HG03378 (cell line): ENCODE data around the gene RNF223.

ENCODE experiments used
- ATAC-seq: cut with Tn5 transposase; IDR thresholded peaks from one replicate; pipeline ENCODE4 v1.9.1; 2021; ENCODE audit warnings: mild to moderate bottlenecking, moderate library complexity; ENCODE audit not compliant: unreplicated experiment

The RNF223 gene

DNA sequence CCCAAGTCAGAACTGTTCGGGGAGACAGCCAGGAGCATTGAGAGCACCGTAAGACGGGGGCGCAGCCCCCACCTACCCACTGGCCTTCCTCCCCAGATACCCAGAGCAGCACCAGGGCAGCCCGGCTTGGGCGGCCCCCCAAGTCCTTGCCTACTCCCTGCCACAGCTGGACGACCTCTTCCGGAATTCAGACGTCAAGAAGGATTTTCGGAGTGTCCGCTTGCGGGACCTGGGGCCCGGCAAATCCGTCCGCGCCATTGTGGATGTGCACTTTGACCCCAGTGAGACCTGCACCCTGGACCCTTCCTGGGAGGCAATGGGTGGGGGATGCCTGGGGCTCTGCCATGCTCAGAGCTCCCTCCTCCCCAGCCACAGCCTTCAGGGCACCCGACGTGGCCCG, 26.7 kb downstream of the RNF223 start:
- ATAC-seq: no peak

DNA sequence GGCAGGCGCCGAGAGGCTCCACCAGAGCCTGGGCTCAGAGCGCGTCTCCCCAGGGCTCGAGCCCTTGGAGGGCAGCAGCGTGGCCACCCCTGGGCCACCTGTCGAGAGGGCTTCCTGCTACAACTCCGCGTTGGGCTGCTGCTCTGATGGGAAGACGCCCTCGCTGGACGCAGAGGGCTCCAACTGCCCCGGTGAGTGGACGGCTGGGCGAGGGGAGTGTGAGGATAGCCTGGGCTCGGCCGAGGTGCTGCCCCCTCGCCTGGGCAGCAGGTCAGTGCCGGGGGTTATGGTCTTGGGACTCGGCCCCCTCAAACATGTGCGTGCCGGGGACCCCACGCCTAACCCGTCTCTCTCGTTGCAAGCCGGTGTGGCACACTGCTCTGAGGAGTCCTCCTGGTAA, 27.3 kb downstream of the RNF223 start:
- ATAC-seq: no peak

DNA sequence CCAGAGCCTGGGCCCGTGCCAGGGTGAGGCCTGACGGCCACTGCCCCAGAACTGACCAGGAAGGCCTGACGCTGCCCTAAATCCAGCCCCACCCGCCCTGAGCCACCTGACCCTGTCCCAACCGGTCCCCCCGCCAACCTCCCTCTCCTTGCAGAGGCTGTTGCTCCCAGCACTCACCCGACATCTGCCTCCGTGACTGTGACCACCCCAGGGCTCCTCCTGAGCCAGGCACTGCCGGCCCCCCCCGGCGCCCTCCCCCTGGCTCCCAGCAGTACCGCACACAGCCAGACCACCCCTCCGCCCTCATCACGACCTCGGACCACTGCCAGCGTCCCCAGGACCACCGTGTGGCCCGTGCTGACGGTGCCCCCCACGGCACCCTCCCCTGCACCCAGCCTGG, 27.9 kb downstream of the RNF223 start:
- no peak for ATAC-seq

DNA sequence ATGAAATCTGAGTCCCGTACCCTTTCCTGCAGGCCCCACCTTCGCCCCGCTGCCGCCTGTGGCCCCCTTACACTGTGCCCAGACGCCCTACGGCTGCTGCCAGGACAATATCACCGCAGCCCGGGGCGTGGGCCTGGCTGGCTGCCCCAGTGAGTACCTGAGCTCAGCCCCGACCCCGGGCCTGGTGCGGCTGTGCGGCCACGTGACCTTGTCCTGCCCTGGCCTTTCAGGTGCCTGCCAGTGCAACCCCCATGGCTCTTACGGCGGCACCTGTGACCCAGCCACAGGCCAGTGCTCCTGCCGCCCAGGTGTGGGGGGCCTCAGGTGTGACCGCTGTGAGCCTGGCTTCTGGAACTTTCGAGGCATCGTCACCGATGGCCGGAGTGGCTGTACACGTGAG, 29.0 kb downstream of the RNF223 start:
- no peak for ATAC-seq

DNA sequence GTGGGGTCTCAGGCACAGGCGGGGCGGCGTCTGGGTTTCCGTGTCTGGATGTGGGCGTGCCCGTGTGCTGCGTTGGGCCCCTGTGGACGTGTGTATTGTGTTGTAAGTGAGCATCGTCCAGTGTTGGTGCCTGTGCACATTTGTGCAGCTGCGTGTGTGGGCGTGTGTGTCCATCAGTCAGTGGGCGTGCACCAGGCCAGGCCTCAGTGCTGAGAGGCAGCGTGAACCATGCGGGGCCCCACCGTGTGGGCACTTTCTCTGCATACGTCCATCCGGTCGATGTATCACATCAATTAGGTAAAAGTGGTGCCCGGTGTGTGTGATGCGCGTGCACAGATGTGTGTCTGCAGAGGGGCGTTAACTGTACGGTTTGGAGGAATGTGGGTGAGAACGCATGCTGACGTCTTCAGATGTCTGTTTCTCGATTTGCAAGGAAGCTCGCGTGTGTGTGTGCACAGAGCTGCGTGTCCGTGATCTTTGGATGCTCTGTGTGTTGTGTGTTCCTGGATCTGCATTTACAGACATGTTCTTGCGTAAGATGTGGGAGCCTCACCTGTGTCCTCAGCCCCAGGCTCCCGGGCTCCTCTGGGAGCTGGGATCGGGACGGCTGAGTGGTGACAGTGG, 29.5 kb downstream of the RNF223 start:
- no peak for ATAC-seq

DNA sequence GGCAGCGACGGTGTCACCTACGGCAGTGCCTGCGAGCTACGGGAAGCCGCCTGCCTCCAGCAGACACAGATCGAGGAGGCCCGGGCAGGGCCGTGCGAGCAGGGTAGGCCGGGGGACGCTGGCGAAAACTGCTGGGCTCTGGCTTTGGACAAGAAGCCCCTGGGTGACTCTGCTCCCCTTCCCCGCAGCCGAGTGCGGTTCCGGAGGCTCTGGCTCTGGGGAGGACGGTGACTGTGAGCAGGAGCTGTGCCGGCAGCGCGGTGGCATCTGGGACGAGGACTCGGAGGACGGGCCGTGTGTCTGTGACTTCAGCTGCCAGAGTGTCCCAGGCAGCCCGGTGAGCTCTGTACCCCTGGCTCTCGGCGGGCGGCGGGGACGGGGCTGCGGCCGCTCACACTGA, 30.2 kb downstream of the RNF223 start:
- no peak for ATAC-seq

DNA sequence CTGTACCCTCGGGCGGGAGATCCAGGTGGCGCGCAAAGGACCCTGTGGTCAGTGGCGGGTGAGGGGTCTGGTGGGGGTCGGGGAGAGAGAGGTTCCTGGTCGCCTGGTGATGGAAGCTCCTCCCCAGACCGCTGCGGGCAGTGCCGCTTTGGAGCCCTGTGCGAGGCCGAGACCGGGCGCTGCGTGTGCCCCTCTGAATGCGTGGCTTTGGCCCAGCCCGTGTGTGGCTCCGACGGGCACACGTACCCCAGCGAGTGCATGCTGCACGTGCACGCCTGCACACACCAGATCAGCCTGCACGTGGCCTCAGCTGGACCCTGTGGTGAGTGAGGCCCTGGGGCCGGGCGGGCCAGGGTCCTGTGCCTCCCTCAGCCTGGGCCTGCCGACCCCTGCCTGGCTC, 30.7 kb downstream of the RNF223 start:
- no peak for ATAC-seq

DNA sequence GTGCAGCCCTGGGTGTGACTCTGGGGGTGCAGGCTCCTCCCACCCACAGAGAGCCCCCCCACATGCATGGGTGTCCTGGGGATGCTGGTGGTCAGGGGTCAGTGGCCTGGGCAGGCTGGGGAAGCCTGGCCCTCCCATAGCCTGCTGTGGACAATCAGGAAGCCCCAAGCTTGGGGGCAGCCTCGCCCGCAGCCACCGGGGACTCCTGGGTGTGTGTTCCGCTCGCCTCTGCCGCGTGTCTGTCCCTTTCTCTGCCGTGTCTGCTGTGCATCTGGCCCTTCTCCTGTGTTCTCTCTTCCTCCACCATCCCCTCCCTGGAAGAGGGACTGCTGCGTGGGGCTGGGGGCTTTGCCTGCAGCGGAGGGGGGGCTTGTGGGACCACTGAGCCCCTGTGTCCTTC, 31.3 kb downstream of the RNF223 start:
- ATAC-seq: no peak

DNA sequence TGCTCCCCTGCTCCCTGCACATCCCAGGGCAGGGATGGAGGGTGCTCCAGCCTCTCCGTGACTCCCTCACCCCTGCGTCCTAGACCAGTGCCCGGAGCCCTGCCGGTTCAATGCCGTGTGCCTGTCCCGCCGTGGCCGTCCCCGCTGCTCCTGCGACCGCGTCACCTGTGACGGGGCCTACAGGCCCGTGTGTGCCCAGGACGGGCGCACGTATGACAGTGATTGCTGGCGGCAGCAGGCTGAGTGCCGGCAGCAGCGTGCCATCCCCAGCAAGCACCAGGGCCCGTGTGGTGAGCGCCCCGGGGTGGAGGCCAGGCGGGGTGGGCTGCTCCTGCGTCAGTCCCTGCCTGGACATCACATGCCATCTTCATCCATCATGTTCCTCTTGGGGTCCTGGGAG, 32.2 kb downstream of the RNF223 start:
- no peak for ATAC-seq

DNA sequence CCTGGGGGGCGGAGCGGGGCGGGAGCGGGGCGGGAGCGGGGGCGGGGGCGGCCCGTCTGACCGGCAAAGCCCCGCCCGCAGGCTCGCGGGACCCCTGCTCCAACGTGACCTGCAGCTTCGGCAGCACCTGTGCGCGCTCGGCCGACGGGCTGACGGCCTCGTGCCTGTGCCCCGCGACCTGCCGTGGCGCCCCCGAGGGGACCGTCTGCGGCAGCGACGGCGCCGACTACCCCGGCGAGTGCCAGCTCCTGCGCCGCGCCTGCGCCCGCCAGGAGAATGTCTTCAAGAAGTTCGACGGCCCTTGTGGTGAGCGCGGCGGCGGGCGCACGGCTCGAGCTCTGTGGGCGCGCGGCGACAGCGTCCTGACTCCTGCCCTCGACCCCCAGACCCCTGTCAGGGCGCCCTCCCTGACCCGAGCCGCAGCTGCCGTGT, 33.0 kb downstream of the RNF223 start:
- no peak for ATAC-seq

DNA sequence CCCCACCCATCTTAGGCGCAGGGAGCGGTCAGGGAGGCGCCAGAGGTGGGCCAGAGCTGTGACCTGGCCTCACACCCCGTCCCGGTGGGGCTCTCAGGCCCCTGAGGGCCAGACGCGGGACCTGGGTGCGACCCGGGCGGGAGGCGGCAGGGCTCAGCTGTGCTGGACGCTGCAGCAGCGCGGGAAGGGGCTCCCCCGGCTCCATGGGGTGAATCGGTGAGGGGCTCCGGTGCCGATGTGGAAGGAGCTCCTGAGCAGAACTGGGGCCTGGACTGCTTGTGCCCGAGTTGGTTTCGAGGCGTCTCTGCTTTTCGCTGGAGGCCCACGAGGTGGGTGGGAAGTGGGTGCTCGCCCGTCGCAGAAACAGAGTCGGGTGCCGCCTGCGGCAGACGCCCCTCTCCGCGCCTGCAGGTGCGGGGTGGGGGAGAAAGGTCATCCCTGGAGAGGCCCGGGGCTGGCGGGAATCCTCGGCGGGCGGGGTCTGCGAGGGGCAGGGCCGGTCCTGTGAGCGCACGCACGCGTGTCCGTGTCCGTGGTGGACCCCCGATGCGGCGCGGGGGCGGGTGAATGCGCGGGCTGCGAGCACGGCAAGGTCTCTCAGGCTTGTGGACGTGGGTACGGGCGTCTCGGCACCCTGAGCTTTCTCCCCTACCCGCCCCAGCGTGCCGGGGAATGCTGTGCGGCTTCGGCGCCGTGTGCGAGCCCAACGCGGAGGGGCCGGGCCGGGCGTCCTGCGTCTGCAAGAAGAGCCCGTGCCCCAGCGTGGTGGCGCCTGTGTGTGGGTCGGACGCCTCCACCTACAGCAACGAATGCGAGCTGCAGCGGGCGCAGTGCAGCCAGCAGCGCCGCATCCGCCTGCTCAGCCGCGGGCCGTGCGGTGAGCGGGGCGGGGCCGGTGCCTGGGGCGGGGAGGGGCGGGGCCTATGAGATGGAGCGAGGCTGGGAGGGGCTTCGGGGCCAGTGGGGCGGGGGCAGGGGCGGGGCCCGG, 33.8 kb downstream of the RNF223 start:
- ATAC-seq: no peak

DNA sequence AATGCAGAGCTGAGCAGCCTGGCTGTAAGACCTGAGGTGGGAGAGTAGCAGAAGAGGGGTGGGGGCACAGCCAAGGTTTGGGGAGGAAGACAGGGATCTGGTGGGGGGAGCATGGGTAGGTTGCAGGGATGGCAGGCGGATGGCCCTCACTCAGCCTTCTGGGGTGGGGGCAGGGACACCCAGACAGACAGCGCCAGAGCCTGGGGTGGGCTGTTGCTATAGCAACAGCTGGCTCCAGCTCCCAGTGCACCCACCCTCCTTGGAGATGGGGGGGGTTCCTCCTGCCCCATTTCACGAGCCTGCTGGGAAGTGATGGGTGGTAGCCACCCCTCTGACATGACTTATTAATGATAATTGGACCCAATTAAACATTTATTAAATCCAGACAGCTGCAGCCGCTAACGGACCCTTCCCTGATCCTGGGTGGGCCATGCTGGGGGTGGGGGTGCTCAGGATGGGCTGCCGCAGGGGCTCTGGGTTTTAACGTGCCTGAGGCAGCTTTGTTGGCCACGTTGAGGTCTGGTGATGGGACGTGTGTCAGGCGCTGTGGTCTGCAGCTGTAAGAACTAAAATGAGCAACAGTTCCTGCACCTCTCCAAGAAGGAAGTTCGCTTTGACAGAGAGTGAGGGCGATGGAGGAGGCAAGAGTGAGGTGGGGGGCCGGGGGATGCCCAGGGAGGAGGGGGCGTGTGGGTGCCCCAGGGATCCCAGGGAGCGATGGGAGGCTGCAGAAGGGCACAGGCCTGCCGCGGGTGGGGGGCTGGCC, 34.8 kb downstream of the RNF223 start:
- no peak for ATAC-seq

DNA sequence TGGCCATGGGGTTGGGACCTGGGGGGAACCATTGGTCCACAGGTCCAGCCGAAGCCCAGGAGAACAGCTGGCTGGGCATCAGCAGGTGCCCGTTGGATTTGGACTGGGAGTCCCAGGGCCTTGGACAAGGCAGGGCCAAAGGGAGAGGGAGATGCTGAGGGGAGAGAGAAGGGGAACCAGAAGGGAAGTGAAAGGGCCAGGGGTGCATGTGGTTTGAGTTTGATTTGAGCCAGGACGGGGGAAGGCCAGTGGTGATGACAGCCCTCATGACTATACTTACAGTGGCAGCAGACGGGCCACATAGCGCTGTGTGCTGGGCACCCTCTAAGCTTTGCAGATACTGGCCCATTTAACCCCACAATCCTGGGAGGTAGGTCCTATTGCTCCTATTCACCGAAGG, 35.4 kb downstream of the RNF223 start:
- no peak for ATAC-seq

DNA sequence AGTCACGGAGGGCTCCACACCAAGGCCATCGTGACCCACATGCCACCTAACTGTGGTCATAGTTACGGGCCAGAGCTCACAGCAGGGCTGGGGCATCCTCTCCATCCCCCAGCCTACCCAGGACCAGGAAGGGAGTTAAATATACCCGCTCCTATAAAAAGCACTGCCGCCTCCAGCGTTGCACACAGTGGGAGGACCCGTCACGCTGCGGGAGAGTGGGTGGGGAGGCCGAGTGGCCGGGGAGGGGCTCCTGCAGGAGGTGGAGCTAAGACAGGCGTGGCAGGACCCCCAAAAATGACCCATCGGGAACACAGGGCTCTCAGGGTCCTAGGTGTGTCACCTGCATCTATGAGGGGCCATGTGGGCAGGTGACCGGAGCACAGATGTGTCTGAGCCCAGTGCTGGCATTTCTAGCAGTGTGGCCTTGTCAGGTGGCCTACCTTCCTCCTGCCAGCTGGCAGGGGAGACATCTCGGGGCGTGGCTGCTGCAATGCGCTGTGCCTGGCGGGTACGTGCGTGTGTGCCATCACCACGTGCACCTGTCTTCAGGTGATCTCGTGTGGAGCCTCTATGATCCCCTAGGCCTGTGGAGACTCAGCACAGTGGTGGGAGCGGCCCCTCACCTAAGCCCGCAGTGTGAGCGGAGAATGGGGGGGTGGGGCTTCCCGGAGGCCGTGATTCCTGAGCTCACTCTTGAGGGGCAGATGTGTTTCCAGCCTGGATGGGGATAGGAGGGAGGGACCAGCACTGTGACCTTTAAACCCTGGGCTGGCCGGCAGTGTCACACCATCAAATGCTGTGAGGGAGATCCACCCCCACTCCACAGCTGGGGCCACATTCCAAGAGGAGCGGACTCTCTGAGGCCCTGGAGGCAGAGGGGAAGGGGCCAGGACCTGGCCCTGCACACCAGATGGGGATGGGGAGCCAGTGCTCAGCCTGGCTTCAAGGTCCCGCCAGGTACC, 36.5 kb downstream of the RNF223 start:
- ATAC-seq: no peak

DNA sequence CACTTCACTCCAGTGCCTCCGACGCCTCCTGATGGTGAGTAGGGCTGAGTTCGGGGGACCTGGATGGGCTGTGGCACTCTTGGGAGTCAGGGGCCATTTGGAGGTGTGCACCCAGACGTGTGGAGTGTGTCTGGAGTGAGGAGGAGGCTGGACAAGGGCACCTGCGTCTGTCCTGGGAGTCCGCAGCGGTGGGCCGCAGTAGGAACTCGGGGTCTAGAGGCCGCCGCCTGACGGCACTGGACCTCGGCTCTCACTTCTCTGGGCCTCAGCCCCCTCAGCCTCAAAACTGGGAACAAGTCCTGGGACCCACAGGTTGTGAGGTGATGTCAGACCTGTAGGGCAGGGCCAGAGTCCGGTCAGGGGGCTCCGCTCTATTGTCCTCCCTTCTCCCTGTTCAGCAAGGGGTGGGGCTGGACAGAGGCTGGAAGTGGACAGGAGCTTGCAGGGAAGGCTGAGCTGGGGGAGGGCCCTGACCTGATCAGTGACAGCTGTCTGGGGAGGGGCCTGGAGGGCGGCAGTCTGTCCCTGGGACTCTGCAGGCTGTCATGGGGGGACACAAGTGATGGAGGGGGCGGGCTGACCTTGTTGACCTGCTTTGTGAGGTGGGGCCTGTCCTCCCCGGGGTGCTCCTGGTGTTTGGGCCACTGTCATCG, 38.7 kb downstream of the RNF223 start:
- ATAC-seq: no peak

DNA sequence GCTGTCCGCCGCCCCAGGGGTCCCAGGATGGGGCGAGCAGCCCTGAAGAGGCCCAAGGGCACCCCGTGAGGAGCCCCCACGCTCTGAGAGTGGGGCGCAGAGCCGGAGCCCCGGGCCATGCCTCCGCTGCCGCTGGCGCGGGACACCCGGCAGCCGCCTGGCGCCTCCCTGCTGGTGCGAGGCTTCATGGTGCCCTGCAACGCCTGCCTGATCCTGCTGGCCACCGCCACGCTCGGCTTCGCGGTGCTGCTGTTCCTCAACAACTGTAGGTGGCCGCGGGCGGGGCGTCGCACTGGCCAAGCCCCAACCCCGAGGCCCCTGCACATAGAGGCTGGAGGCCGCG, 39.7 kb downstream of the RNF223 start:
- no peak for ATAC-seq

DNA sequence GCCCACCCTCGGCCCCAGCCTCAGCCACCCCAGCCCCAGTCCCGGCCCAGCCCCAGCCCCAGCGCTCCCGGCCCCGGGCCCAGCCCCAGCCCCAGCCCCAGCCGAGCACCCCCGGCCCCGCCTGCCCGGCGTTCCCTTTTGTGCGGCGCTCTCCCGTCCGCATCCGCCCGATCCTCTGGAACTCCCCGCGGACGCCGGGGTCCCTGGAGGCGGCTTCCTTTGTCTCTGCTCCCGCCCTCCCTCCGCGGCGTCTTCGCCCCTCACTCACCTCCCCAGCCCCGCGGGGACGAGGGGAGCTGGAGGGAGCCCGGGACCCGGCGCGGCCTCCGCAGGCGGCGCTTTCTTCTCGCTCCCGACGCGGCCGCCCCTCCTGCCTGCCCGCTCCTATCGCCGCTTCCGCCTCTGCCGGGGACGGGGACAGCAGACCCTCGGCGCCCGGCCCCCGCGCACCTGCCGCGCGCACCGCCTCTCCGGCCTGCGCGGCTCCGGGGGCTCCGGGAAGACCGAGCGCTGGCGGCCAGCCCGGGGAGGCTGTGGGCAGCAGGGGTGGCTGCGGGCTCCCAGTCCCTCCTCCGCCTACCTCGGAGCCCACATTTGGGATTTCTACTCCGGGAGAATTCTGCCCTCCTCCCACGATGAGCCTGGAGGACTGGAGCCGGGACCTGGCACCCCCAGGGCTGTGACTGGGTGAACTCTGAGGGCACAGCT, 40.2 kb downstream of the RNF223 start:
- no peak for ATAC-seq

DNA sequence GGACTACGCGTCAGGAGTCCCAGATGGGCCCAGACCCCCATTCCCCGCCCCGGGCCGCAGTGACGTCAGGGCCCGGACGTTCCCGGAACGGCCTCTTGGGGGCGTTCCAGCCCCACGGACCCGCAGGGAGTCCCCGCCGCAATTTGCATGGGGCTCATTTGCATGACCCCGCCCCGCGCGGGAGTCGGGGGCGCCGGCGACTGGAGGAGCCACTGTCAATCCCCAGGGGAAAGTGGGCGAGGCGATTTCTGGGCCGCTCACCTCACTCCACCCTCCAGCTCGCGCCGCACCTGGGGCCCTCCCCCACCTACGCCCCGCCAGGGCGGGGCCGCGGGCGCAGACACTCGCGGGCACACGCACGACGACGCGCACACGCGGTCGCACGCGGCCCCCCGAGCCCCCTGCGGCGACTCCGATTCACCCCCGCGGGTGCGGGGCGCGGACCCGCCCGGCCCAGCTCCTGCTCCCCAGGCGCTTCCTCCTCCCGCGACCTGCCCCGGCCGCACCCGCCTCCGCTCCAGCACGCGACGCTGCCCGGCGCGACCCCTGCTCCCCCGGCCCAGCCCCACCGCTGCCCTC, 41.0 kb downstream of the RNF223 start:
- peak; percentile 71 for ATAC-seq

DNA sequence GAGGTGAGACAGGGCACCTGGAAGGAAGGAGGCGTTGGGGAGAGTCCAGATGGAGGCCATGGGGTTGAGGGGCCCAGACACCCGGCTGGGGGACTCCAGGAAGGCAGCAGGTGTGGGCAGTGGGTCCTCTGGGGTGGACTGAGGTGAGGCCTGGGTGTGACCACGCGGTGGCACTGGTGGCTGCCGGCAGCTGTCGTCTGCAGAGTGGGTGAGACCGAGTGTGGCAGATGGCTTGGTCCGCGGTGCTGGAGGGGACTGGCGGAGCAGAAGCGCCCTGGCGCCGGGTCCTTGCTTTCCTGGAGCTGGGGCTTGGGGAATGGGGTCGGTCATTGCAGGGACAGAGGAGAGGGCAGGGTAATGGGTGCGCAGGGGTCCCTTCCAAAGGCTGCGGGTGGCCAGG, 41.7 kb downstream of the RNF223 start:
- ATAC-seq: no peak
